Common myeloid progenitor, CD34-positive (primary cell): Measurements from ENCODE around the gene IFT43.

ENCODE experiments used
- CTCF ChIA-PET: fragments of 350-600 bp; sonication (Branson Sonifier 250); formaldehyde crosslinking; loops from one replicate; lab custom pipeline; 2021; ENCODE audit warnings: antibody characterized with exemption; lab: Charles Lee
- POLR2A ChIA-PET: fragments of 350-600 bp; sonication (Branson Sonifier 250); formaldehyde crosslinking; loops from one replicate; lab custom pipeline; 2021; ENCODE audit warnings: antibody characterized with exemption; lab: Charles Lee
- DNase-seq, 3 donors: peaks; one replicate each; pipeline versions ENCODE4 v3.0.0 to v3.0.0-alpha.2; 2013
- H3K27ac ChIP-seq, 2 experiments: 1 replicate in 1 of 2; 2 replicates in 1 of 2; pipeline ENCODE4 v1.7.0; 2013; ENCODE audit warnings: inconsistent platforms in 2 of 2, low read length in 2 of 2, mild to moderate bottlenecking in 2 of 2, low read depth in 1 of 2, moderate library complexity in 1 of 2; ENCODE audit not compliant: severe bottlenecking in 2 of 2, insufficient read depth in 1 of 2, poor library complexity in 1 of 2
- H3K27me3 ChIP-seq, 5 experiments: replicated peaks in 2 of 5; 1 replicate in 3 of 5; 2 replicates in 2 of 5; pipeline versions ENCODE4 v1.6.1 to v1.7.0; 2013; ENCODE audit warnings: low read length in 4 of 5, mild to moderate bottlenecking in 2 of 5, moderate library complexity in 2 of 5, inconsistent platforms in 1 of 5; ENCODE audit not compliant: insufficient read depth in 5 of 5, control insufficient read depth in 4 of 5
- H3K36me3 ChIP-seq, 4 experiments: 1 replicate in 2 of 4; 2 replicates in 2 of 4; pipeline versions ENCODE4 v1.6.1 to v1.7.0; 2013; ENCODE audit warnings: low read length in 3 of 4, control low read depth in 1 of 4, mild to moderate bottlenecking in 1 of 4; ENCODE audit not compliant: control insufficient read depth in 4 of 4, insufficient read depth in 4 of 4
- H3K4me1 ChIP-seq, 4 experiments: 1 replicate in 3 of 4; 2 replicates in 1 of 4; pipeline versions ENCODE4 v1.6.1 to v1.7.1; 2013; ENCODE audit warnings: low read length in 3 of 4, mild to moderate bottlenecking in 3 of 4, control low read depth in 1 of 4, inconsistent platforms in 1 of 4, moderate library complexity in 1 of 4; ENCODE audit not compliant: control insufficient read depth in 4 of 4, insufficient read depth in 4 of 4; ENCODE audit errors: control extremely low read depth in 1 of 4
- H3K4me3 ChIP-seq, 7 experiments: 1 replicate in 4 of 7; 2 replicates in 3 of 7; pipeline versions ENCODE4 v1.5.1 to v1.7.0; 2013; ENCODE audit warnings: mild to moderate bottlenecking in 7 of 7, low read length in 6 of 7, moderate library complexity in 6 of 7, inconsistent platforms in 2 of 7, low read depth in 2 of 7, control low read depth in 1 of 7; ENCODE audit not compliant: insufficient read depth in 4 of 7, control insufficient read depth in 1 of 7; ENCODE audit errors: extremely low read depth in 1 of 7
- H3K9me3 ChIP-seq, 5 experiments: 1 replicate in 4 of 5; 2 replicates in 1 of 5; pipeline versions ENCODE4 v1.6.1 to v1.7.1; 2013; ENCODE audit warnings: low read length in 4 of 5, mild to moderate bottlenecking in 2 of 5, inconsistent platforms in 1 of 5, low read depth in 1 of 5, moderate library complexity in 1 of 5; ENCODE audit not compliant: control insufficient read depth in 4 of 5, insufficient read depth in 2 of 5; ENCODE audit errors: control extremely low read depth in 1 of 5
- WGBS: methylation state at CpG from one replicate; pipeline ENCODE4 v1.1.5; 2013; ENCODE audit not compliant: insufficient coverage; 5-methylcytosine and 5-hydroxymethylcytosine counted together

IFT43 gene

DNA sequence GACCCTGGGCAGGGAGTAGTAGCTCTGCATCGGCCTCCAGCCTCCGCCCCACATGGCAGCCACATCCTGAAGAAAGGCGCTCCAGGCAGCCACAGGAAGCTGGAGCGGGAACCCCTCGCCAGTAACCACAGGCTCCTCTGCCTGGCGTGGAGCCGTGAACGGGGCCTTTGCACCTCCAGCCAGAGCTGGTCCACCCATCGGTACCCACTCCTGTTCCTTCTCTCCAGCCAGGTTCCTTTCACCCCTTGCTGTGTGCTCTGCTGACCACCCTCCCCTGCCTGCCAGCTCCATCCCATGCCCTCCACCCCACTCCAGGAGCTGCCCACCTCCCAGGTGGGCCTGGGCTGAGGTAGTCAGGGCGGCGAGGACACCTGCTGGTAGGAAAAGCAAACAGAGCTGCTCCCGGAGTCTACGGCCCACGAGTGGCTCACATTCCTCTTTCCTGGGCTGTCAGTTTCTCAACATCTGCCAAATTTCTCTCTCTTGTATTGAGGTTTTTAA is 6.4 kb upstream of the IFT43 start:
- Histone ChIP-seq H3K9me3 (no peaks in the 10 kb centered on the region), H3K27me3 (peaks cover 0 to 2% (median 0%) of the 10 kb centered on the region in 5 experiments), H3K36me3 (no peaks in the 10 kb centered on the region), H3K4me1 (peaks cover 4 to 37% (median 30%) of the 10 kb centered on the region in 4 experiments), H3K27ac (no peak overlapping the region), H3K4me3 (peak overlapping the region in 2 of 7 experiments; percentile 26 to 57)
- DNase-seq = peak; percentile 31 to 38 (median 34)
- ChIA-PET POLR2A (no interaction called here), CTCF (interaction anchor here (0.8 to 13.7 kb wide), 14 partner anchors 10 to 417 kb away, joined by 3 to 147 read pairs (median 3); no protein-coding TSS in a partner anchor)
- 7% methylated on average over 12 of the region's 14 CpGs for WGBS

DNA sequence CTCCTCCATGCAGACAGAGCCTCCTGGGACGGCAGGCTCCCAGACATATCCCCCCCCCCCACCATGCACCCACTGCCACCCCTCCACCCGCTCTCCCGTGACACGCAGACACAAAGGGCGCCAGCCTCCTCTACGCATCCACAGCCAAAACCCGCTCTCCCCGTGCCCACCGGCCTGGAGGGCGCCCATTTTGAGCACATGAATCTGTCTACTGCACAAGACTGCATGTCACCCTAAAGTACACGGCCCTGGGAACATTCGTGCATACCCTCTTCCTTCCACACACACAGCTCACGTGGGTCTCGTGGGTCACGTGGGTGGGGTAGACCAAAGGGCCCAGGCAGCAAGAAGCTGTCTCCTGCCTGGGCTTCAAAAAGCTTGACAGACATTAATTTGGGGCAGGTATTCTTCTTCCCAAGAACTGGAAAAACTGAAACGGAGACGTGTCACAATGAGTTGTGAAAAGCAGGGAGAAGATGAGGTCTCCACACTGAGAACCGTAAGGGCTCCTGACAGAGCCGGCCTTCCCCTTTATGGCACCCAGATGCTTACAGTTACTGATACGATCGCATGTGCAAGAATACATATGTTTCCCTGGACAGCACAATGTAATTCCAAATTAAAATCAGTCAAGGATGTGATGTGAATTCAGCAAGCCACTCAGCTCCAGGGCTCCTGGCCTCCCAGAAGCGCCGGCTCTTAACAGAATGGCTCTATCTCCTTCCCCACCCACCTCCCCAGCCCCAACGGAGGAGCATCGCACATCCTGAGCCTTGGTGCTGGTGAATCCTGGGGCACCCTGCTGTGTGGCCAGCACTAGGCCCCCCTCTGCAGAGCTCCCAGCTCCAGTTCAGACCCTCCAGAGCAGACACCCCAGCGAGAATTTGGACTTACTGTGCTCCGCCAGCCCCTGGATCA is 5.7 kb upstream of the IFT43 start:
- H3K4me3 ChIP-seq = no peak overlapping the region
- ChIA-PET CTCF (interaction anchor here (0.8 to 13.7 kb wide), 14 partner anchors 11 to 416 kb away, joined by 3 to 147 read pairs (median 3); no protein-coding TSS in a partner anchor), POLR2A (no interaction called here)
- no peak overlapping the region for H3K27ac ChIP-seq
- no peaks in the 10 kb centered on the region for H3K9me3 ChIP-seq
- no peak for DNase-seq
- H3K27me3 ChIP-seq = peaks cover 0 to 2% (median 0%) of the 10 kb centered on the region in 5 experiments
- H3K4me1 ChIP-seq = peaks cover 4 to 37% (median 30%) of the 10 kb centered on the region in 4 experiments
- WGBS = 89% methylated on average over 14 of the region's 27 CpGs
- H3K36me3 ChIP-seq = no peaks in the 10 kb centered on the region

- Histone ChIP-seq H3K27me3 (peaks cover 0 to 2% (median 0%) of the 10 kb centered on the region in 5 experiments), H3K4me3 (no peak overlapping the region), H3K4me1 (peaks cover 6 to 42% (median 34%) of the 10 kb centered on the region in 4 experiments), H3K36me3 (no peaks in the 10 kb centered on the region), H3K9me3 (no peaks in the 10 kb centered on the region), H3K27ac (no peak overlapping the region)
- POLR2A ChIA-PET = no interaction called here
- WGBS = 98% methylated on average over 7 of the region's 8 CpGs
- no peak for DNase-seq
- CTCF ChIA-PET = interaction anchor here (0.8 to 13.7 kb wide), 10 partner anchors 10 to 276 kb away, joined by 3 to 147 read pairs (median 4); no protein-coding TSS in a partner anchor
Observed at GRCh38 chr14:75980856-75981255, 4.7 kb upstream of the IFT43 start.

GRCh38 chr14:75981426-75982265 is 3.9 kb upstream of the IFT43 start, which contains the start of gene TGFB3:
Gene TGFB3, minus strand, starts transcription at chr14:75981995. Its CDS starts 1,102 bp downstream, at chr14:75980893.
- ChIA-PET CTCF (interaction anchor here (0.8 to 13.7 kb wide), 9 partner anchors 8 to 278 kb away, joined by 3 to 147 read pairs (median 4); no protein-coding TSS in a partner anchor), POLR2A (no interaction called here)
- H3K27me3 ChIP-seq = peaks cover 0 to 2% (median 0%) of the 10 kb centered on the region in 5 experiments
- 1% methylated on average over 18 of the region's 26 CpGs for WGBS
- peak within 1 kb of the TSS; percentile 63 to 89 (median 78) for H3K4me3 ChIP-seq
- peak within 1 kb of the TSS in 1 of 2 experiments; percentile 62 for H3K27ac ChIP-seq
- peak; percentile 63 to 83 (median 83) for DNase-seq
- H3K4me1 ChIP-seq = peaks cover 6 to 49% (median 40%) of the 10 kb centered on the region in 4 experiments
- H3K9me3 ChIP-seq = no peaks in the 10 kb centered on the region
- H3K36me3 ChIP-seq = no peaks in the 10 kb centered on the region

GRCh38 chr14:75982266-75983018 is 3.1 kb upstream of the IFT43 start:
- WGBS = 0% methylated on average over 64 of the region's 77 CpGs
- peak; percentile 75 to 81 (median 79) for DNase-seq
- Histone ChIP-seq H3K9me3 (no peaks in the 10 kb centered on the region), H3K27ac (peak overlapping the region in 1 of 2 experiments; percentile 62), H3K27me3 (peaks cover 0 to 2% (median 0%) of the 10 kb centered on the region in 5 experiments), H3K4me3 (peak overlapping the region; percentile 63 to 89 (median 78)), H3K4me1 (peaks cover 6 to 49% (median 40%) of the 10 kb centered on the region in 4 experiments), H3K36me3 (no peaks in the 10 kb centered on the region)
- CTCF ChIA-PET = interaction anchor here (0.8 to 13.7 kb wide), 9 partner anchors 9 to 279 kb away, joined by 3 to 147 read pairs (median 4); no protein-coding TSS in a partner anchor
- POLR2A ChIA-PET = no interaction called here

GRCh38 chr14:75983019-75983358 is 2.6 kb upstream of the IFT43 start:
- H3K27ac ChIP-seq = no peak overlapping the region
- 35% methylated on average over 6 of the region's 7 CpGs for WGBS
- no peak for DNase-seq
- ChIA-PET CTCF (interaction anchor here (0.8 to 13.7 kb wide), 7 partner anchors 10 to 280 kb away, joined by 3 to 147 read pairs (median 4); no protein-coding TSS in a partner anchor), POLR2A (no interaction called here)
- H3K36me3 ChIP-seq = no peaks in the 10 kb centered on the region
- H3K27me3 ChIP-seq = peaks cover 0 to 2% (median 0%) of the 10 kb centered on the region in 5 experiments
- H3K4me3 ChIP-seq = peak overlapping the region in 6 of 7 experiments; percentile 39 to 89 (median 68)
- no peaks in the 10 kb centered on the region for H3K9me3 ChIP-seq
- peaks cover 2 to 45% (median 39%) of the 10 kb centered on the region in 4 experiments for H3K4me1 ChIP-seq
